IMR-90 (cell line): ENCODE measurements around the gene DDAH2.

Source experiments
- CEBPB ChIP-seq: IDR thresholded peaks from 2 replicates; pipeline ENCODE4 v1.6.1; 2012; ENCODE audit warnings: low read depth, low read length, improper control_type of control experiment
- FOS ChIP-seq: fragments of 150-350 bp; IDR thresholded peaks from 2 replicates; pipeline ENCODE4 v1.6.1; 2016; ENCODE audit warnings: low read depth, low read length
- POLR2A ChIP-seq: IDR thresholded peaks from 2 replicates; pipeline ENCODE4 v1.6.1; 2012; ENCODE audit warnings: mild to moderate bottlenecking, low read depth, low read length
- RFX5 ChIP-seq: IDR thresholded peaks from 2 replicates; pipeline ENCODE4 v1.8.0; 2012; ENCODE audit warnings: low read depth, mild to moderate bottlenecking, low read length, moderate library complexity
- SMC3 ChIP-seq: fragments of 150-350 bp; IDR thresholded peaks from 2 replicates; pipeline ENCODE4 v1.6.1; 2016; ENCODE audit warnings: low read depth, mild to moderate bottlenecking, antibody characterized with exemption, low read length, moderate library complexity
- TF ChIP-seq, protein P1 (sequence below): conservative IDR thresholded peaks from 2 replicates; pipeline ENCODE4 v1.5.1; 2012; ENCODE audit warnings: mild to moderate bottlenecking, low read depth, low read length, improper control_type of control experiment

DNA sequence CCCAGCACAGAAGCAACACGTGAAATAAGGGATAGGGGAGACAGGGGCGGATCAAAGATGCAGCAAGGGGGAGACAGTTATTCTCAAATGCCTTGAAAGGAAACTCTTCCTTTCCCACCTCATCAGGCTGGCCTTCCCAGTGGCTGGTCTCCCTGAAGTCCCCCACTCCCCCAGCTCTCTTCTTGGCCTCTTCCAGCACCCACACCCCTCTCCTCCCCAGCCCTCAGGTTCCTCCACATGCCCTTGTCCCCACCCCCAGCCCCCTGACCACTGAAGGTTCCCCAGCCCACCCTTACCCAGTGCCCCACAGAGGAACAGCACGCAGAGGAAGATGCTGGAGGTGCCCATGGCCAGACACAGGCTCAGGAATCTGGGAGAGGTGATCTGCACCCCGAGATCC, 15.6 kb downstream of the DDAH2 start:
- TF ChIP-seq, protein P1, sequence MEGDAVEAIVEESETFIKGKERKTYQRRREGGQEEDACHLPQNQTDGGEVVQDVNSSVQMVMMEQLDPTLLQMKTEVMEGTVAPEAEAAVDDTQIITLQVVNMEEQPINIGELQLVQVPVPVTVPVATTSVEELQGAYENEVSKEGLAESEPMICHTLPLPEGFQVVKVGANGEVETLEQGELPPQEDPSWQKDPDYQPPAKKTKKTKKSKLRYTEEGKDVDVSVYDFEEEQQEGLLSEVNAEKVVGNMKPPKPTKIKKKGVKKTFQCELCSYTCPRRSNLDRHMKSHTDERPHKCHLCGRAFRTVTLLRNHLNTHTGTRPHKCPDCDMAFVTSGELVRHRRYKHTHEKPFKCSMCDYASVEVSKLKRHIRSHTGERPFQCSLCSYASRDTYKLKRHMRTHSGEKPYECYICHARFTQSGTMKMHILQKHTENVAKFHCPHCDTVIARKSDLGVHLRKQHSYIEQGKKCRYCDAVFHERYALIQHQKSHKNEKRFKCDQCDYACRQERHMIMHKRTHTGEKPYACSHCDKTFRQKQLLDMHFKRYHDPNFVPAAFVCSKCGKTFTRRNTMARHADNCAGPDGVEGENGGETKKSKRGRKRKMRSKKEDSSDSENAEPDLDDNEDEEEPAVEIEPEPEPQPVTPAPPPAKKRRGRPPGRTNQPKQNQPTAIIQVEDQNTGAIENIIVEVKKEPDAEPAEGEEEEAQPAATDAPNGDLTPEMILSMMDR, result no peak
- TF ChIP-seq FOS (no peak), SMC3 (no peak), POLR2A (no peak), CEBPB (no peak), RFX5 (no peak)
